GM21723 (cell line): ENCODE measurements around the gene CAPN10.
"Not testable (repeated sequence)": the region's sequence is repeated elsewhere in the genome, so short reads cannot be mapped to it uniquely, and the experiment has no call there.

ENCODE experiments used
- ATAC-seq: cut with Tn5 transposase; IDR thresholded peaks from one replicate; pipeline ENCODE4 v1.9.1; 2021; ENCODE audit warnings: mild to moderate bottlenecking, moderate library complexity; ENCODE audit not compliant: unreplicated experiment

The CAPN10 gene

GRCh38 chr2:240563231-240563630 lies 23.3 kb upstream of the CAPN10 start:
- ATAC-seq = not testable (repeated sequence)

- ATAC-seq = no peak
Measured at GRCh38 chr2:240563951-240564560, 22.5 kb upstream of the CAPN10 start.

- ATAC-seq = no peak
Measured at GRCh38 chr2:240564561-240565332, 21.8 kb upstream of the CAPN10 start.

GRCh38 chr2:240565333-240566202 lies 21.0 kb upstream of the CAPN10 start:
- peak; percentile 31 for ATAC-seq

GRCh38 chr2:240566203-240567136 lies 20.1 kb upstream of the CAPN10 start:
- peak; percentile 55 for ATAC-seq

GRCh38 chr2:240567137-240567871 lies 19.2 kb upstream of the CAPN10 start:
- no peak for ATAC-seq

GRCh38 chr2:240567872-240568677 lies 18.5 kb upstream of the CAPN10 start, which contains the start of gene RNPEPL1:
TSS of gene RNPEPL1 (plus strand) at chr2:240568484. CDS start at chr2:240568587, 103 bp downstream.
- peak; percentile 33 for ATAC-seq

- peak; percentile 10 for ATAC-seq
Measured at GRCh38 chr2:240568678-240569522, 17.6 kb upstream of the CAPN10 start.

- no peak for ATAC-seq
Measured at GRCh38 chr2:240569523-240569997, 17.0 kb upstream of the CAPN10 start.

- ATAC-seq = no peak
Measured at GRCh38 chr2:240569998-240570530, 16.5 kb upstream of the CAPN10 start.

GRCh38 chr2:240570531-240571313 lies 15.8 kb upstream of the CAPN10 start:
- ATAC-seq = no peak

GRCh38 chr2:240571314-240571973 lies 15.1 kb upstream of the CAPN10 start:
- no peak for ATAC-seq

- no peak for ATAC-seq
Measured at GRCh38 chr2:240572141-240573031, 14.1 kb upstream of the CAPN10 start.

- ATAC-seq = no peak
Measured at GRCh38 chr2:240573071-240573515, 13.4 kb upstream of the CAPN10 start.
